Muscle of back (tissue), 13 donors: ENCODE results near the gene SPINK7. TPM values are rescaled to one million over a fixed set of nuclear protein-coding genes. Genes with fewer than 3 reads are reported as not detected.
"Not testable (repeated sequence)": the region's sequence is repeated elsewhere in the genome, so short reads cannot be mapped to it uniquely, and the experiment has no call there.

Source experiments
- DNase-seq, 3 donors: peaks; one replicate each; pipeline versions ENCODE4 v3.0.0 to v3.0.0-alpha.2; 2013
- long read RNA-seq, 9 donors: transcript quantifications; one replicate each; lab custom pipeline, GENCODE V29; 2026
- polyA plus RNA-seq, 10 donors: library from polyadenylated mRNA; unstranded; fragments of 120-200 nt; gene quantifications; one replicate each; pipeline ENCODE4 v1.2.1, GENCODE V29; 2013; ENCODE audit not compliant: insufficient read length in 10 of 10

The SPINK7 gene
- under 1 TPM in 1 of 10 donors, not detected in 9; 0.38 TPM for polyA plus RNA-seq
- long read RNA-seq, donor 1 = 0 reads
- long read RNA-seq, donor 2 = 0 reads
- long read RNA-seq, donor 3 = 0 reads
- long read RNA-seq, donor 4 = 0 reads
- long read RNA-seq, donor 5 = 0 reads
- long read RNA-seq, donor 6 = 0 reads
- long read RNA-seq, donor 7 = 0 reads
- long read RNA-seq, donor 8 = 0 reads
- long read RNA-seq, donor 9 = 0 reads

DNA sequence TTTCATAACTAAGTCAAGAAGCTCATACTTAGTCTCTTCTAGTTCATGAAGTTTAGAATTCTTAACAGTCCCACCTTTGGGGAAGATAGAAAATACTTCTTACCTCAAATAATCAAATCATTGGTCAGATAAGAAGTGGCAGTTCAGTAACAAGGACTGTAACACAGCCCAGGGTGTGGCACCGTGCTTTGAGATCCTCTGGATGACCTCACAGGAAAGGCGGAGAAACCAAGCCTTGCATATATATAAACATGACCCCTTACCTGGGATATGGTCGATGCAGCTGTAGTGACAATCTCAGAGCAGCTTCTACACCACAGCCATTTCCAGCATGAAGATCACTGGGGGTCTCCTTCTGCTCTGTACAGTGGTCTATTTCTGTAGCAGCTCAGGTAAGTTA, at the start of gene SPINK7:
SPINK7 (plus strand) TSS at position 271 of the 400 bp plus-strand sequence; CDS start at position 332, 61 bp downstream.
- no peak for DNase-seq

DNA sequence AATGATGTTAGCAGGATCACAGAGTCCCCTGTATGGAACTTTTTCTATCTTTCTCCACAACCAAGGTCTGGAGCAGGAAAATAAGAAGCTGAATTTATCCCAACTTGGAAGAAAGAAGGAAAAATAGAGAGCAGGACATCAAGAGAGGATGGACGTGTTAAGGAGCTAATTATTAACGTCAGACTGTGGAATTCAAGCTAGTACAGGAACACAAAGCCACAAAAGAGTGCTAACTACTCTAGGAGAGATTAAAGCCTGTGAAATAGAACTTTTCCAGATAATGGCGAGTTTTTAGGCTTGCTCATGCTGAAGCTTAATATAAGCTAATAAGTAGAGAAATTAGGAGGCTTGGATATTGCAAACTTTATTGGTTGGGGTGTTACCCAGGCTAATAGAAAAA, 44.3 kb upstream of the SPINK7 start:
- no peak for DNase-seq

DNA sequence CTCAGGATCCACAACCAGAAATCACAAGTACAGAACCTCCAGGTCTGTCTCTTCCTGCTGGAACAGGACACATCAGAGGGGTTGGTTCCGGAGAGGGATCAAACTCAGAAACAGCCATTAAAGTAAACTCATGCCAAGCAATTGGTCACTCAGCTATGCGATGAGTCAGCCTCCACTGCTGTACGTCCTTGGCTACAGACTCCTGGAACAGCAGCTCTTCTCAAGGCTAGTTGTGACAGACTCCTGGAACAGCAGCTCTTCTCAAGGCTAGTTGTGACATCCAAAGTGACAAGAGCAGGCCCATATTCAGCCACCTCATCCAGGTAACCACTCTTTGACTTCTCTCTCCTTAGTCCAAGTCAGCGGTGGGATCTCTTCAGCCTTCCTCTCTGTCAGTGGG, 43.7 kb upstream of the SPINK7 start, which contains the start of gene SPINK13:
SPINK13 (plus strand) TSS at position 229 of the 400 bp plus-strand sequence. CDS start 1,279 bp downstream, outside the sequence.
- DNase-seq = no peak

- not testable (repeated sequence) for DNase-seq
Measured at GRCh38 chr5:148275129-148275528, 37.1 kb upstream of the SPINK7 start.

DNA sequence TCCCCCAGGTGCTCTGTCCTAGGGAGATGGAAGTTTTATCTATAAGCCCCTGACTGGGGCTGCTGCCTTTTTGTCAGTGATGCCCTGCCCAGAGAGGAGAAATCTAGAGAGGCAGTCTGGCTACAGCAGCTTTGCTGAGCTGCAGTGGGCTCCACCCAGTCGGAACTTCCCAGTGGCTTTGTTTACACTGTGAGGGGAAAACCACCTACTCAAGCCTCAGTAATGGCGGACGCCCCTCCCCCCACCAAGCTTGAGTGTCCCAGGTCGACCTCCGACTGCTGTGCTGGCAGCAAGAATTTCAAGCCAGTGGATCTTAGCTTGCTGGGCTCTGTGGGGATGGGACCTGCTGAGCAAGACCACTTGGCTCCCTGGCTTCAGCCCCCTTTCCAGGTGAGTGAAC, 31.3 kb upstream of the SPINK7 start:
- DNase-seq = not testable (repeated sequence)

GRCh38 chr5:148281336-148281735, 30.9 kb upstream of the SPINK7 start:
- DNase-seq = not testable (repeated sequence)

DNA sequence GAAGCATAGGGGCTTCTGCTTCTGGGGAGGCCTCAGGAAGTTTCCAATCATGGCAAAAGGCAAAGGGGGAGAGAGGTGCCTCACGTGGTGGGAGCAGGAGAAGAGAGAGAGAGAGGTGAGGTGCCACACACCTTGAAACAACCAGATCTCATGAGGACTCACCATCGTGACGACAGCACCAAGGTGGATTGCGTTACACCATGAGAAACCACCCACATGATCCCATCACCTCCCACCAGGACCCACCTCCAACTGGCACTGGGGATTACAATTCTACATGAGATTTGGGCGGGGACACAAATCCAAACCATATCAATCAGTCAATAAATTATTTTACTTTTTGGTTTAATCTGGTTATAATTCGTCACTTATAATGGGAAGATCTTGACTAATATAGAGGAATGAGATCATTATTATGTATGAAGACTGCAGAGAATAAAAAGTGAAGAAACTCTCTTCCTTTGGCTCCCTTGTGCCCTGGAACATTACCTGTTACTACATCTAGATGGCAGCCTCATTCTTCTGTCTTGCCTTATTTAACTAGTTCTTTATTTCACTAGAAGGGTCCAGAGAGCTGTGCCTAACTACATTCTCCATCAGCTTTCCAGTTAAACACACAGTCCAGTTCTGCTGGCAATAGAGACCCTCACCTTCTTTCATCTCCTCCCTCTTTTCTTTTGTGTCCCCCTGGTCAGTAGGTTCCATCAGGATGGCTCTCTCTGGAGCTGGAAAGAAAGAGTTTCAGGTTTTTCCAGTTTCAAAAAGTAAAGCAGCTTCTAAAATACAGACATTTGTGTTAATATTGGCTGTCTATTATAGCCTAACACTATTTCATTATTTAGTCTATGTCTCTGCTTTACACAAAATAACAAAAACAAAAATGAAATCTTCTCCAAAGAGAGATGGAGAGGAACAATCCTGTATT, 21.7 kb upstream of the SPINK7 start:
- DNase-seq = peak in 1 of 3 donors; percentile 2

GRCh38 chr5:148297731-148298130, 14.5 kb upstream of the SPINK7 start:
- no peak for DNase-seq

DNA sequence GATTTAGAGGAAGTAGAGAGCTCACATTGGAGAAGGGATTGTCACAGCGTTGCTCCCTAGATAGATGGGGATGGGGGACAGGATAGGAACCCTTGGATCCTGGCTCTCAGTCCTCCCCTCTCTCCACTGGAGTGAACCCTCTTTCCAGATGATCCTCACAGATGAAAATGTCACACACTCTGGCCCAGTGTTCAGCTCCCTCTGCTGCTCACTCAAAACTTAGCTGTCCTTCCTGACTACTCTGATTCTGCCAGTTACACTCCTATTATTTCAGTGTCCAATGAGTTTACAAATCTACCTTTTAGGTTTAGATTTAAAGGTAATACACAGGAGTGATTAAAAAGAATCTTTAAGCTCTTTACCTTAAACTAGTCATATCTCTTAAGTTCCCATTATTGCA, 5.8 kb upstream of the SPINK7 start:
- no peak for DNase-seq

GRCh38 chr5:148309019-148309418, 3.2 kb upstream of the SPINK7 start:
- DNase-seq = no peak

DNA sequence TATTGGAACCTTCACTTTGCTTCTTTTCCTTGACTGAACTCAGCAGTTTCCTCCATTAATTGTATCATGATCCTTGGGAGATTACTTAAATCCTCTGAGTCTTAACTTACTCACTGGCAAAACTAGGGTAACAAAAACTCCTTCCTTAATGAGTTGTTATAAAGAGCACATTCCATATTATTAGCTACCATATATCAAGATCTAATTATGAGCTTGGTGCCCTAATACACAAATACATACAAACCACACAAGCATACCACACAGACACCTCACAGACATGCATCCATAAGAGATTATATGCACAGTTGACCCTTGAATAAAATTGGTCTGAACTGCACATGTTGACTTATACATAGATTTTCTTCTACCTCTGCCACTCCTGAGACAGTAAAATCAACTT, 2.5 kb upstream of the SPINK7 start:
- no peak for DNase-seq

- DNase-seq = no peak
Measured at GRCh38 chr5:148311484-148311883, 739 bp upstream of the SPINK7 start.

DNA sequence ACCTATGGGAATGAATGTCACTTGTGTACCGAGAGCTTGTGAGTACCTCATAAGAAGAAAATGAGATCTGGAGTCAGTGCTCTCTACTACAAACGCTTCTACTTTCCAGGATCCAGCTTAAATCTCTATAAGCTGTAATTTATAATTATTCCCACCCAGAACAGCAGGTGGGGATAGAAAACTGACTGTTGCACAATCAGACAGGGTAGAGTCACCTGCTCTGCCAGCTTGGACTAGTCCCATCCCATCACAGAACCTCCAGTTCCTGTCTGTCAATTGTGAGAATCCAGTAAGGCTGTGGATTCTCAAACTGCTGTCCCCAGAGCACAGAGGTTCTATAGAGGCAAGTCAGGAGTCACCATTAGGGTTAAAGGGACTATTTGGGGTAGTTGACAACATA, 2.0 kb downstream of the SPINK7 start:
- DNase-seq = no peak

DNA sequence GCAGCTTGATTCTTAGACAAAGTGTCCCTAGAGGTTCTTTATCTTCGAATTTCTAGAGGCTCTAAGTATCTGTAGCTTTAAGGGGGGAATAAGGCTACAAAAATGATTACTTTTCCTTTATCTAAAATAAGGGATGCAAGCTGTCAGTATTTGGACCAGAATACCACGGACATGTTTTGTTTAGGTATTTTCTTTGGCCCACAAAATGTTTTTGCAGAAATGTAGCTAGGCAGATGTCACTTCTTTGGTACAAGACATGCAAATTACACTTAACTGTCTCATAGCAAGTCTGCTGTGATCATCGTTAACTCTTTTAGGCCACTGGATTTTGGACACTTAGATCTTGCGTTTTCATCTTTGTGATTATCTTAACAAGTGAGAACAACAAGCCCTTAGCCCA, 2.5 kb downstream of the SPINK7 start:
- no peak for DNase-seq

DNA sequence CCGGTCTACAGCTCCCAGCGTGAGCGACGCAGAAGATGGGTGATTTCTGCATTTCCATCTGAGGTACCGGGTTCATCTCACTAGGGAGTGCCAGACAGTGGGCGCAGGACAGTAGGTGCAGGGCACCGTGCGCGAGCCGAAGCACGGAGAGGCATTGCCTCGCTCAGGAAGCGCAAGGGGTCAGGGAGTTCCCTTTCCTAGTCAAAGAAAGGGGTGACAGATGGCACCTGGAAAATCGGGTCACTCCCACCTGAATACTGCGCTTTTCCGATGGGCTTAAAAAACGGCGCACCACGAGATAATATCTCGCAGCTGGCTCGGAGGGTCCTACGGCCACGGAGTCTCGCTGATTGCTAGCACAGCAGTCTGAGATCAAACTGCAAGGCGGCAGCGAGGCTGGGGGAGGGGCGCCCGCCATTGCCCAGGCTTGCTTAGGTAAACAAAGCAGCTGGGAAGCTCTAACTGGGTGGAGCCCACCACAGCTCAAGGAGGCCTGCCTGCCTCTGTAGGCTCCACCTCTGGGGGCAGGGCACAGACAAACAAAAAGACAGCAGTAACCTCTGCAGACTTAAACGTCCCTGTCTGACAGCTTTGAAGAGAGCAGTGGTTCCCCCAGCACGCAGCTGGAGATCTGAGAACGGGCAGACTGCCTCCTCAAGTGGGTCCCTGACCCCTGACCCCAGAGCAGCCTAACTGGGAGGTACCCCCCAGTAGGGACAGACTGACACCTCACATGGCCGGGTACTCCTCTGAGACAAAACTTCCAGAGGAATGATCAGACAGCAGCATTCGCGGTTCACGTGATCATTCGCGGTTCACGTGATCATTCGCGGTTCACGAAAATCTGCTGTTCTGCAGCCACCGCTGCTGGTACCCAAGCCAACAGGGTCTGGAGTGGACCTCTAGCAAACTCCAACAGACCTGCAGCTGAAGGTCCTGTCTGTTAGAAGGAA, 8.1 kb downstream of the SPINK7 start:
- DNase-seq = not testable (repeated sequence)

GRCh38 chr5:148333262-148333849, 21.1 kb downstream of the SPINK7 start:
- no peak for DNase-seq

DNA sequence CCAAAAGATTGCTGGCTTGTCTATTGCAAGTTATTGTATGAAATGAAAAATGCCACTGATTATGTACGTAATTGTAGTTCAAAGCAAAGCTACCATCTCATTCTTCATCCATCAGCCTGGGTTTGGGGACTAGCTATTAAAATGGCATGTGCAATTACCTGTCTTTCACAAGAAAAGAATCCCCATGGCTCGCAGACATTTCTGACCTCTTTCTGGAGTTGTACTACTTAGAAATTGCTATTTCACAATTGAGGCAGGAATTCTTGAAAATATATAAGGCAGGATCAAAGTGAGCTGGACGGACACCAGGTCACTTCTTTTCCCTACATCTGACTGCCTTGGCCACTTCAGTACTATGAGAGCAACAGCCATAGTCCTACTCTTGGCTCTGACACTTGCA, 23.0 kb downstream of the SPINK7 start, which contains the start of gene SPINK9:
SPINK9 (plus strand) TSS at position 301 of the 400 bp plus-strand sequence; CDS start at position 356, 55 bp downstream.
- no peak for DNase-seq

DNA sequence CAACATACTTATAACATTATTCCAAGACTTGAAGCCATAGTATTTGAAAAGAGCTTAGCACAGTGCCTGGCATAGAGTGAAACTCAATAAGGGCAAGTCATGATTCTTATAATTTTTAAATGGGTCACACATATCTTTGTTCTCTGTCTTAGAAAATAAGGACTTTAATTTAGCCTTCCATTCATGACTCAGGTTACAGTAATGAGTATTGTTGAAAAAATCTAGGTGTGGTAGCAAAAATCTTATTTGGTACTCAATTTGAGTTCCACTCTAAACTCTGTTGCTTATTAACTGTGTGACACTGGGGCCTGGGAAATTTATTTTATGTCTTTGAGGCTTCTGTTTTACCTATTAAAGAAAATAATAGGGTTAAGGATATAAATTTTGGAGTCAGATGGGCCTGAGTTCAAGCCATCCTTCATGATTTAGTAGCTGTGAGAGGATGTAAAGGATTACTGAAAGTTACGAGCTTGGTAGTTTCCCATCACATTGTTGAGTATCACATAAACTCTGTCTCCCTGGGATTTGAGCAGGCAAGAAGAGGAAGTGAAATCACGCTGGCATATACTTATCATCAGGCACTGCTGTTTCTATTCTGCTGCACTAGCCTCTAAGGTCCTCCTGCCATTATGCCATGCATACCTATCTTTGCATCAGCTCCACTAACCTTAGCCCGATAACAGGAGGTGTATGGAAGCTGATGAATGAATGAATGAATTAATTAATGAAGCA, 24.6 kb downstream of the SPINK7 start:
- no peak for DNase-seq

GRCh38 chr5:148342371-148343045, 30.3 kb downstream of the SPINK7 start:
- no peak for DNase-seq

- DNase-seq = no peak
Measured at GRCh38 chr5:148343046-148343407, 30.8 kb downstream of the SPINK7 start.
